Left lung (tissue), 10 donors: Measurements from ENCODE around the gene HOXA3. TPM values are rescaled to one million over a fixed set of nuclear protein-coding genes. Genes with fewer than 3 reads are reported as not detected.

Source experiments
- ATAC-seq: fragments of 200-7000 bp; cut with Tn5 transposase; one replicate; pipeline ENCODE4 v1.9.1; 2020; ENCODE audit warnings: moderate library complexity
- DNase-seq, 4 donors: peaks; one replicate each; pipeline ENCODE4 v3.0.0-alpha.2; 2013 to 2020
- H3K27ac ChIP-seq, 2 donors: fragments of 200-600 bp; sonication (generic) in 1 of 2; one replicate each; pipeline versions ENCODE4 v1.5.0 to v1.8.0; 2020 to 2021
- H3K27me3 ChIP-seq, 2 donors: fragments of 200-600 bp; sonication (generic) in 1 of 2; one replicate each; pipeline versions ENCODE4 v1.5.0 to v1.8.0; 2020 to 2021
- H3K36me3 ChIP-seq, 2 donors: fragments of 200-600 bp; sonication (generic) in 1 of 2; one replicate each; pipeline versions ENCODE4 v1.5.0 to v1.8.0; 2020 to 2021
- H3K4me1 ChIP-seq, 2 donors: fragments of 200-600 bp; one replicate each; pipeline ENCODE4 v1.8.0; 2021
- H3K4me3 ChIP-seq, 2 donors: fragments of 200-600 bp; sonication (generic) in 1 of 2; one replicate each; pipeline versions ENCODE4 v1.5.0 to v1.8.0; 2020 to 2021; ENCODE audit warnings: mild to moderate bottlenecking in 1 of 2
- H3K9me3 ChIP-seq, 2 donors: fragments of 200-600 bp; sonication (generic) in 1 of 2; one replicate each; pipeline versions ENCODE4 v1.5.0 to v1.8.0; 2020 to 2021
- CTCF ChIP-seq, 2 donors: fragments of 200-600 bp; sonication (generic) in 1 of 2; IDR thresholded peaks; one replicate each; pipeline versions ENCODE4 v1.5.0 to v1.8.0; 2021; ENCODE audit warnings: antibody characterized with exemption in 2 of 2
- intact Hi-C, 2 donors: fragments of 100-400 bp; cut with DNase I; formaldehyde crosslinking; loops; one replicate each; pipeline versions ENCODE4 v1.11.2 to v1.14.2; 2022
- polyA plus RNA-seq, 6 donors: library from polyadenylated mRNA; unstranded; fragments of 120-200 nt; gene quantifications; one replicate each; pipeline ENCODE4 v1.2.1, GENCODE V29; 2013; ENCODE audit not compliant: insufficient read length in 6 of 6
- total RNA-seq, 2 donors: library from RNA; stranded (reverse); fragmentation: NEBNext Ultra II Directional; extraction: Animal tissue kit (Norgen Biotek cat#: 25700); gene quantifications; one replicate each; pipeline ENCODE4 v1.2.1, GENCODE V29; 2021
- donor health status: DM: no; HTN: yes; CAD: no.
- donor health status: DM: no; HTN: no; CAD: no.

HOXA3 gene
- total and polyA plus RNA-seq, 8 donors = 5.7 to 49.6 (median 39.6) TPM

GRCh38 chr7:27104341-27105058 lies 47.9 kb downstream of the HOXA3 start:
- peak in 2 of 4 donors; percentile 76 to 83 for DNase-seq
- no peak for TF ChIP-seq CTCF (IDR thresholded peaks at IDR 0.05)
- peaks cover 14 to 39% of the 10 kb centered on the region in 2 donors for H3K4me1 ChIP-seq
- H3K27me3 ChIP-seq = peaks cover 32 to 94% of the 10 kb centered on the region in 2 donors
- H3K27ac ChIP-seq = peak overlapping the region; percentile 70 to 90
- H3K9me3 ChIP-seq = no peaks in the 10 kb centered on the region
- peaks cover 0 to 6% of the 10 kb centered on the region in 2 donors for H3K36me3 ChIP-seq
- no peak overlapping the region for H3K4me3 ChIP-seq
- intact Hi-C loops = no loop called here
- ATAC-seq = no peak

GRCh38 chr7:27103489-27104226 lies 48.7 kb downstream of the HOXA3 start:
- H3K4me3 ChIP-seq = peak overlapping the region in 1 of 2 donors; percentile 33
- ATAC-seq = no peak
- TF ChIP-seq CTCF (IDR thresholded peaks at IDR 0.05) = no peak
- peaks cover 14 to 42% of the 10 kb centered on the region in 2 donors for H3K4me1 ChIP-seq
- intact Hi-C loops = no loop called here
- H3K27me3 ChIP-seq = peaks cover 32 to 100% of the 10 kb centered on the region in 2 donors
- peaks cover 0 to 6% of the 10 kb centered on the region in 2 donors for H3K36me3 ChIP-seq
- peak in 2 of 4 donors; percentile 49 to 77 for DNase-seq
- H3K27ac ChIP-seq = peak overlapping the region; percentile 70 to 90
- no peaks in the 10 kb centered on the region for H3K9me3 ChIP-seq

DNA sequence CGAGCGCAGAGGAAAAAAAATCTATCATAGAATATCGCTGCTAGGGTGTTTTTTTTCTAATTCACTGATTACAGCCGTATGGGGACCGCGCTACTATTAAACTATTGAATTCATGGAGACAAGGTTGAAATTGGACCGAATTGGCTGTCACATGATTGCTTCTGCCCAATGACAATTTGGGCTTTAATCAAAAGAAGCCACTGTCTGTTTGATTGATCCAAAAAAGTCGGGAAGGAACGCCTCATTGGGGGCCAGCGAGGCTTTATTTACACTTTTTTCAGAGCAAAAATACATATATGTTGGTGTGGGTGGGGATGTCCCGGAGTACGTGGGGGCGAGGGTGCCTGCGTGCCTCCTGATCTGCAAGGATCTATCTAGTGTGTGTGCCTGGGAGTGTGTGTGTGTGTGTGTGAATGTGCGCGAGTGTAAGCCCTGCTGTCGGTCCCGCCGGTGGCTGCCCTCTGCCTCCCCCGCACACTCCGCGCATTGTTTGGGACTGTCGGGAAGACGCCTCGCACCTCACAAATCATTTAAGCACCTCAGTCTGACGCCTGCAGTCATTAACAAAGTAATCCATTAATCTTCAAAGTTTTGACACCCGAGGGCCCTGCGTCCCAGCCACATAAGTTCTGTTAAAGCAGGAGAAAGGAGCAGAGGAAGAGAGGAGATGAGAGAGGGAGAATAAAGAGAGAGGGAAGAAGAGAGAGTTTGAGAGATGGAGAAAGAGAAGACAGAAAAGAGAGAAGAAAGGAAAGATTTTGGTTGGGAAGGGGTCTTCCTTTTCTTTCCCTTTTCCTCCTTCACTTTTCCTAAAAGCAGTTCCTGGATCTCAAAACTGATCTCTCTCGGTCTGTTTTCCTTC lies 49.6 kb downstream of the HOXA3 start, which contains the start of gene HOXA2:
TSS of gene HOXA2 (minus strand) at position 103 of the 862 bp plus-strand sequence. CDS start 183 bp downstream, outside the sequence.
- Histone ChIP-seq H3K36me3 (peaks cover 0 to 6% of the 10 kb centered on the region in 2 donors), H3K27ac (peak within 1 kb of the TSS; percentile 70 to 90), H3K9me3 (no peaks in the 10 kb centered on the region), H3K4me3 (peak within 1 kb of the TSS; percentile 24 to 33), H3K27me3 (peaks cover 35 to 100% of the 10 kb centered on the region in 2 donors), H3K4me1 (peaks cover 14 to 51% of the 10 kb centered on the region in 2 donors)
- TF ChIP-seq CTCF (IDR thresholded peaks at IDR 0.05) = no peak
- intact Hi-C loops = no loop called here
- DNase-seq (peak in 2 of 4 donors; percentile 83 to 86), ATAC-seq (peak; percentile 16)

DNA sequence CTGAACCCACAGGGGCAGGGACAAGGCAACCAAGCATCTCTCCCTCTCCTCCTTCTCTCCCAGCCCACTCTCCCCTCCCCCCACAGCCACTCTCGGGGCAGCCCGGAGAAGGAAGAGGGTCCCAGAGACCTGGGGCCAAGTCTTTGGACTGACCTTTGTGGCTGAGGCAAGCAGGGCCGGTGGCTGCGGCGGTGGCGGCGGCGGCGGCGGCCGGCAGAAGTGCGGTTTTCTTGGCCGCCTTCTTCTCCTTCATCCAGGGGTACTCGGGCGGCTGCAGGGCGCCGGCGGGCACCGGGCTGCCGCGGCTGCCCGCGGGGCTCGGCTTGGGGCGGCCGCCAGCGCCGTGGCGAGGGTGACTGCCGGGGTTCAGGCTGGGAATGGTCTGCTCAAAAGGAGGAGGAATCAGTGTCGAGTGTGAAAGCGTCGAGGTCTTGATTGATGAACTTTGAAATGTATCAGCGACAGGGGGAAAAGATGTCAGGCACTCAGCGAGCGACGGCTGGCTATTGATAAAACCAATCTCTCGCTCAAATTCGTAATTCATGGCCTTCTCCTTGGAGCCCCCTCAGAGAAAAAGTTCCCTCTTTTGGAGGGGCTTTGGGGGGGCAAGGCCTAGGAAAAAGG lies 50.3 kb downstream of the HOXA3 start:
- H3K4me1 ChIP-seq = peaks cover 14 to 58% of the 10 kb centered on the region in 2 donors
- H3K4me3 ChIP-seq = peak overlapping the region; percentile 24 to 33
- peaks cover 35 to 100% of the 10 kb centered on the region in 2 donors for H3K27me3 ChIP-seq
- H3K27ac ChIP-seq = peak overlapping the region; percentile 70 to 90
- intact Hi-C loops = no loop called here
- no peaks in the 10 kb centered on the region for H3K9me3 ChIP-seq
- TF ChIP-seq CTCF (IDR thresholded peaks at IDR 0.05) = no peak
- H3K36me3 ChIP-seq = peaks cover 0 to 6% of the 10 kb centered on the region in 2 donors
- DNase-seq (peak in 1 of 4 donors; percentile 80), ATAC-seq (no peak)
